HG03280 (cell line): ENCODE measurements around the gene ITPKB.
"Not testable (repeated sequence)": the region's sequence is repeated elsewhere in the genome, so short reads cannot be mapped to it uniquely, and the experiment has no call there.

Experiments
- ATAC-seq: cut with Tn5 transposase; IDR thresholded peaks from one replicate; pipeline ENCODE4 v1.9.1; 2021; ENCODE audit warnings: mild to moderate bottlenecking, moderate library complexity; ENCODE audit not compliant: unreplicated experiment

ITPKB gene

GRCh38 chr1:226642421-226642820, 96.7 kb downstream of the ITPKB start:
- no peak for ATAC-seq

DNA sequence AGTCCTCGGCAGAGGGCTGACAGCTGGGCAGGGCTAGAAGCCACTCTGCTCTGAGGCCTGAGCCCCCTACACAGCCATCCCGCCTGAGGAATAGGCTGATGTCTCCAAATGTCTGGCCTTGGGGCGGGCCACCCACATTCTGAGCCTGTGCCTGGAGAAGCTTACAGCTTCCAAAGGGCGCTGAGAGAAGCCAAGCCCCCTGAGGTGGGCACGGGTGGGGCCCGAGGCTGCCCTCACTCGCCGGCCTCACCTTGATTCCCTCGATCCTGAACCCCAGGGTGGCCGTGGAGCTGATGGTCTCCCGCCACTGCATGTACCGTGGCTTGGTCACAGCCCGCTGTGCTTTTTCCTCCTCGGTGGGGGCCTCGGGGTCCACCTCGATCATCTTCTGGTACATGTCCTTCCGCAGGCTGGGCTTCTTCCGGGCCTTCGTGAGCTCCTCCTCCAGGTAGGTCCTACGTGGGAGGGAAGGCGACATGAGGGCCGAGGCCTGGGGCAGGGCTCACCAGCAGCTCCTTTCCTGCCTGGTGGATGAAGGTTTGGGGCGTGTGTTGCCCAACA, 97.3 kb downstream of the ITPKB start:
- no peak for ATAC-seq

DNA sequence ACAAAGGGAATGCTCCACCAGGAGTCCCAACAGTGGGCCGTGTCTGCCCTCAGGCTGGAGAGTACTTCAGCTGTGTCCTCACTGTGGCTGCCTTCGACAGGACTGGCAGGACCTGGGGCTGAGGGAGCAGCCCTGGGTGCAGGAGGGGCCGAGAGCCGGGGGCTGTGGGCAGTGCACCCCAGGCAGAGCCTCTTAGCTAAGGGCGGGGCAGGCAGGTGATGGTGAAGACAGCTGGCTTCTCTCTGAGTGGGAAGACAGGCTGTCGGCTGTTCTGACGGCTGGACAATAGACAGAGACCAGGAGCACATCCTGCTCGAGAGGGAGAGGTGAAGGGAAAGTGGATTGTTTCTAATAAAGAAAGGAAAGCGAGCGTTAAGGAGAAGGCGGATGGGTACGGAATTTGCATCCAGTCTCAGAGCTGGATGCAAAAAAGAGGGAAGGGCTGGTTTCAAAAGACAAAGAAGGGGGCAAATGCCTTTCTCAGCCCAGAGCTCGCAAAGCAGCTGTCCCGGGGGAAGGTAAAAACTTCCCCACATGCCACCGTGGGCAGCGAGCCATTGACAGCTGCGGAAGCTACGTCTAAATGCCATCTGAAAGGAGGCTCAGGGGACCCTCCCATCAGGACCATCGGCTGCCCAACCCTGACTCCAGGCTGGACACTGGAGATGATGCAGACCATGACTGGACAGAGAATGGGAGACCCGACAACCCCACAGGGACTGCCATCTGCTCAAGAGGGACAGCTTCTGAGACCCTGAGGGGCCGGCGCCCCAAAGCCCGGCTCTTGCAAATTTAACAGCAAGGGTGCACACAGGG, 98.6 kb downstream of the ITPKB start:
- ATAC-seq: no peak

DNA sequence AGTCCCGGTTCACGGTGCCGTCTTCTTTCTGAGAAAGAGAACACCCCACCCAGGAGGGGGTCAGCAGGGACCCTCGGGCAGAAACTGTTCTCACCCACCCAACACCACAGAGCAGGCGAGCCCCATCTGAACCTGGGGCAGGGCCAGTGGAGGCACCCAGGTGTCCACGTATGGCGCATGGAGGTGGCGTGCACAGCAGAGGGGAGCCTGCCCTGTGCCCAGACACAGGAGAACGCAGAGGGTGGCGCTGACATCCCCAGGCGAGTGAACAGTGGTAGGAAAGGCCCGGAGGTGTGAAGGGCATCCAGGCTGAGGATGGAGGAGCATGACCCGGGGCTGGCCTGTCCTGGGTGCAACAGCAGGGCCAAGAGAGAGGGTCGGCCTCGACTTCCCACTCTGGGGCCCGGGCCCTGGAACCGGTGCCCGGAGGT, 99.4 kb downstream of the ITPKB start:
- no peak for ATAC-seq

DNA sequence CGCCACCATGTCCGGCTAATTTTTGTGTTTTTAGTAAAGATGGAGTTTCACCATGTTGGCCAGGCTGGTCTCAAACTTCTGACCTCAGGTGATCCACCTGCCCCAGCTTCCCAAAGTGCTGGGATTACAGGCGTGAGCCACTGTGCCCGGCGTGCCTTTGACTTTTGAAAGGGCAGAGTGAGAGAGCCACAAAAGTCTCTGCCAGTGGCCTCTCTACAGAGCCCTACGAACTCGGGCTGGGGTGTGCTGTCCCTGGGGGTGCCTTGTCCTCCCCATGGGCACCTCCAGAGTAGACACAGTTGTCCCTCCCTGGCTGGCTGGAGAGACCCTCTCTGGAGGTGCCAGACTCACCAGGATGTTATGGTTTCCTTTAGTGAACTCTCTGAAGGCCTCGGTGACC, 99.9 kb downstream of the ITPKB start:
- ATAC-seq: not testable (repeated sequence)

GRCh38 chr1:226638608-226639007, 100.5 kb downstream of the ITPKB start:
- ATAC-seq: no peak

DNA sequence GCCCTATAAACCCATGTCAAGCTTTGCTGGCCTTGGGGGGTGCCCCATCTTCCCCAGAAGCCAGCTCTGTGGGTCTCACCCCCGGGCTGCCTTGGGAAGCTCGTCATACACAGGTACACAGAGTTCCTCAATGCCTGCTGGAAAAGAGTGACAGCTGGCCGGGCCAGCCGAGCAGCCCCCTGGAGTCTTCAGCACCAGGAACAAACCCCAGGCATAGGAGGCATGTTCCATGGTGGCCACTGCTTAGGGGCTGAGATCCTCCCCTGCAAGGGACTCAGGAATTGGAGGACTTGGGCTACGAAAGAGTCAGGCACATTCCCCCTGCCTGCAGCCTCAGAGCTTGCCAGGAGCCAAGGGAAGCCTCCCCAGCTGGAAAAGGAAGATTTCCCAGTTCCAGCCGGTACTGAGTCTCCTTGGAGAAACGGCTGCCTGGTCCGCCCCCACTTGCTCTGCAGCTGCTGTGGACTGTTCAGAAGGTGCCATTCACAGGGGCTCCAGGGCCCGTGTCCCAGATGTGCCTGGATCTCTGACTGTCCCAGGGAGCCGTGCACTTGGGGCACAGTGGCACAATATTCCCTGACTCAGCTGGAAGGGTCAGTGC, 101.0 kb downstream of the ITPKB start:
- no peak for ATAC-seq

DNA sequence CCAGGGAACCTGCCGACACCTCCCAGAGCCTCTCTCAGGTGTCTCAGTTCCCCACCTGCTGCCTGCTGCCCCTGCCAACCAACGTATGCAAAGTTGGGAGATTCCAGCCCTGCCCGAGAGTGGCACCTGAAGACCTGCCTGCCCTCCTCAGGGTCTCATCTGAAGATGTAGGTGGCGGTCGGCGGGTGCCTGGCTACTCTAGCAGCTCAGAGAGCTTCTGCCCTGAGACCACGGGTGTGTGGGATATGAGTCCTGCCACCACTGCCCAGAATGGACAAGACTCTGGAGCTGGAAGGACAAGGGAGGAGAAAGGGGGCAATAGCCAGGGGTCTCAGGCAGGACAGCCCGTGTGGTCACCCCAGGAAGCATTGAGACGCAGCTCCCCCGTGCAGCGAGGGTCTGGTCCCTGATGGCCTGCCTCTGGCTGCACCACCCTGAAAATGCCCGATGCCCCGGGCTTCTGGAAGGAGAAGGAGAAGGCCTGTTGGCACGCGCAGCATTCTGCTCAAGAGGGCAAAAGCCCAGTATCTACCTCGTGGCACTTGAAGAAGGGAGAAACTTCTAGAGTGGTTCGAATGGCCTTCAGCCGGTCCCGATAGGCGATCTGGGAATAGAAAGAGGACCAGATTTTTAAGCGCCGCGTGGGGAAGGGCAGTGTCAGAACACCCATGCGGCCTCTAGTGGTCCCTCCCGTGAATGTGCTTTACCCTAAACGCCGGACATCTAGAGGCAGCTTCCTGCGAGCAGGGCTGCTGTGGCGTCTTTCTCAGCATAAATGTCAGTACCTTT, 101.7 kb downstream of the ITPKB start:
- no peak for ATAC-seq

DNA sequence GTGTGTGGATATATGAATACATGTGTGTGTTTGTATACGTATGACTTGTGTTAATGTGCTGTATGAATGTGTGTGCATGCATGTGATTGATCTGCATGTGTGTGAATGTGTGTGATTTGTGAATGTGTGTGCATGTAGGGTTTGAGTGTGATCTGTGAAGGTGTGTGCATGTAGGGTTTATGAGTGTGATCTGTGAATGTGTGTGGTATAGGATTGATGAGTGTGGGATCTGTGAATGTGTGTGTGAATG, 102.3 kb downstream of the ITPKB start:
- no peak for ATAC-seq

DNA sequence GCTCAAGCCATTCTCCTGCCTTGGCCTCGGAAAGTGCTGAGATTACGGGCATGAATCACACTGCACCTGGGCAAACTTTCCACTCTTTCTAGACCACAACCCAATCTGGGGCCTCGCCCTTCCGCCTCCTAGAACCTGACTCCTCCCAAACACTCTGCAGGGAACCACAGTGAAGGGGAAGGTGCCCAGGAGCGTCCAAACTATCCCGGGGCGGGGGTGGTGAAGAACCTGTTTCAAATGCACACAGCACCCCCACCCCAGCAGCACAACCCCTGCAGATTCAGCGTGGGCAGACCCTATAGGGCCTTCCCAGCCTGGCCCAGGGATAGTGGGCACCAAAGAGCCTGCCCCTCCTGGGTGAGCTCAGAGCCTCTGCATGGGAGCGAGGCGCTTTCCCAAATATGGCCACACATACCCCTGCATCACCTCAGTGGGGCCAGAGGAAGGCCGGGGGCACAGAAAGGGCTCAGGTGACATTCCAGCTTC, 103.6 kb downstream of the ITPKB start:
- ATAC-seq: no peak

- no peak for ATAC-seq
Measured at GRCh38 chr1:226634611-226635246, 104.4 kb downstream of the ITPKB start.

DNA sequence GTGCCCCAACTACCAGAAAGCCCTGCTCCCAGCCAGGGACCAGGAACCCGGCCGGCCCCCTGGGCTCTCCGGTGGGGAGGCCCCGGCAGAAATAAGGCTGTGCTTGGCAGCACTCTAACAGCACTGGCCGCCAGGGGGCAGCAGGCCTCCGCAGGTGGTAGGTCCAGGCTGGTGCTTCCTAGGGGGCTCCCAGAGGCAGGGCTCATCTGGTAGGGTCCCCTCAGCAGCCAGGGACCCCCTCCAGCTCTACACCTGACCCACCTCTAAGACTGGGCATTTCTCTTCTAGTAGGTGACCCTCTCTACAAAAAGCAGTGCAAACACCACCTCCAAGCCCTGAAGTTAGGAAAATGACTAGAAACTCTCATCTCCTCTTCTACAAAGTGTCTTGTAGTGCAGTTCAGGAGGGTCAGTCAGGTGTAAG, 104.9 kb downstream of the ITPKB start:
- ATAC-seq: peak; percentile 70

DNA sequence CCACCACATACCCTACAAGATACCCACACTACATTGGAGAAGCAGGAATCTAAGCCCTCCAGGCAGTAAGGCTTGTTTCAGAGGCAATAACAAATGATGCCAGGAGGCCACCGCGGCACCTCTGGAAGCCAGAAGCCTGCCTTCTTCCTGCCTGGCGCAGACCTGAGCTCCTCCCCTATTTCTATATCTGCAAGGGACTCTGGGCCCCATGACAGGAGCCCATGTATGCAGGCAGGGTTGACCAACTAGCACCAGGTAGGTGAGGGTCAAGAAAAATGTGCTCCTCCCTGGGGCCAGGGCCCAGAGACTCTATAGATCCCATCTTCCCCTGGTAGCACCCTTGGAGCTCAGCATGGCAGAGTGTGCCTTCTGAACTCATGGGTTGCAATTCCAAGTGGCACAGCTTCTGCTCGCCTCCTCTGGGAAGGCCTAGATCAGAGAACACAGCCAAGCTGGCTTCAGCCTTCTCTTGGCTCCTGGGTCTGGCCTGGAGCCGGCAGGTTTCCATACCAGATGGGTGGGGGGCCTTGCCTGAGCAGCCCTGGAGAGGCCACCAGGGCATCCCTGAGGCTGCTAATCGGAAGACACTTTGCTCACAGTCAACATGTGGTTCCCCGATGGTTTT, 105.4 kb downstream of the ITPKB start:
- ATAC-seq: peak; percentile 23

- ATAC-seq: no peak
Measured at GRCh38 chr1:226632922-226633351, 106.1 kb downstream of the ITPKB start.

DNA sequence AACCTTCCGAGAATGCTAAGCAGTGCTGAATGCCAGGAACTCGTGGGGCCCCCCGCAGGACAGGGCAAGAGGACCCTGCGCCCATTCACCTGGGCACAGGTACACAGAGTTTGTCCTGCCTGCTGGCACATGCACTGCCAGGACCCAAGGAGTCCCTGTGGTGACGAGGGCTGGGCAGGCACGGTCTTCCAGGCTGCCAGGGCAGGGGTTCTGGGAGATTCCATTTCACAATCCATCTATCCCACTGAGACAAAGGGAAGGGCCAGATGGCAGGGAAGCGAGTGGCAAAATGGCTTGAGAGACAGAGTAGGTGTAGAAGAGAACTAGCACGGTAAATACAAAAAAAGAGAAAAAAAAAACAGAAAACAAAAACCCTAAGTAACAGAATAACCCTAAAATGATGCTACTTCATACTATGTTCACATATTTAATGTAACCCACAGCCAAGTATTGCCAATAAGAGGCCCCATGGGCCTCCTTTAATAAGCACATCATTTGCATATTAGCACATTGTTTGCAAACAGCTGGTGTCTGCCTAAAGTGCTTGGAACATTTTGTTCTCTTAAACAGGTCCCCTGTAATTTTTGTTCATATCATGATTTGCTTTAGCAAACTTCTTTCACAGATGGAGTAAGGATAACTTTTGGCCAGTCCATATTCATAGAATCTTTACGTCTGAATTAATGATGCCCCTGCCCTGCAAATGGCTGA, 106.8 kb downstream of the ITPKB start:
- no peak for ATAC-seq

- no peak for ATAC-seq
Measured at GRCh38 chr1:226631229-226632000, 107.7 kb downstream of the ITPKB start.

DNA sequence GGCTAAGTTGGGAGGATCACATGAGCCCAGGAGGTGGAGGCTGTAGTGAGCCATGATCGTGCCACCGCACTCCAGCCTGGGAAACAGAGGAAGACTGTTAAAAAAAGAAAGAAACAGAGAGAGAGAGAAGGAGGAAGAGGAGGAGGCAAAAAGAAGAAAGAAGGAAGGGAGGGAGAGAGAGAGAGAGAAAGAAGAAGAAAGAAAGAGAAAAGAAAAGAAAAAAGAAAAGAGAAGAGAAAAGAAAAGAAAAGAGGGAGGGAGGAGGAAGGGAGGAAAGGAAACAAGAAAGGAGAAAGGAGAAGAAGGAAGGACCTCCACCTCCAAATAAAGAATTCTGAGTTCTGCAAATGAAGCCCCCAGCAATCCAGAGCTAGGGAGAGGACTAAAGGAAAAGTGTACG, 108.5 kb downstream of the ITPKB start:
- ATAC-seq: no peak

DNA sequence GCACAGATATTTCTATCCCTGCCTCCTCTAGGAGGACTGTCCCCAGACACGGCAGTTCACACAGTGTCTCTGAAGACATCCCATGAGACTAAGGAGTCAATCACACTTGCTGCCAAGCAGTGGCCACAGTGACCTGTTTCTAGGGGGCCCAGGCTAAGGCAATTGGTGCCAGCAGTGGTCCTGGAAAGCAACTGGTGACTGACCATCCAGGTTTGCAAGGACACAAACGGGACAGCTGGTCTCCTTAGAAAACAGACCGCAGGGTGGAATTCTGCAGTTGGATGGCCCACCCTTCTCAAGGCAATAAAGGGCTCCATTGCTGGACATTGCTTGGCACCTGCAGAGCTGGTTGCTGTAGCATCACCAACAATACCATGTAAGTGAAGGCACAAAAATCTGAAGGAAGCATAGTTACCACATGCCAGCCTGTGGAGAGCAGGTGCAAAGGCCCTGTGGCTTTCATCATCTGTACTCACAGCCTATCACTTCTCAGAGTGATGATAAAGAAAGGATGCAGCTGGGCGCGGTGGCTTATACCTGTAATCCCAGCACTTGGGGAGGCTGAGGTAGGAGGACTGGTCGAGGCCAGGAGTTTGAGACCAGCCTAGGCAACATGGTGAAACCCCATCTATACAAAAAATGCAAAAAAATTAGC, 109.1 kb downstream of the ITPKB start:
- no peak for ATAC-seq
